Hematopoietic multipotent progenitor cell (in vitro differentiated cells): ENCODE results near the gene TSPAN18. TPM values are rescaled to one million over a fixed set of nuclear protein-coding genes. Genes with fewer than 3 reads are reported as not detected.

Experiments
- DNase-seq, 3 donors: peaks; one replicate each; pipeline ENCODE4 v3.0.0-alpha.2; 2011 to 2015; ENCODE audit warnings: low read depth in 2 of 3, low spot score in 2 of 3
- total RNA-seq: library from RNA; depleted of rRNA; stranded (reverse); fragments of >200 nt; gene quantifications from one replicate; pipeline ENCODE4 v1.2.3, GENCODE V29; 2012

TSPAN18 gene
- total RNA-seq, 1 donor, result 0.54 TPM

DNA sequence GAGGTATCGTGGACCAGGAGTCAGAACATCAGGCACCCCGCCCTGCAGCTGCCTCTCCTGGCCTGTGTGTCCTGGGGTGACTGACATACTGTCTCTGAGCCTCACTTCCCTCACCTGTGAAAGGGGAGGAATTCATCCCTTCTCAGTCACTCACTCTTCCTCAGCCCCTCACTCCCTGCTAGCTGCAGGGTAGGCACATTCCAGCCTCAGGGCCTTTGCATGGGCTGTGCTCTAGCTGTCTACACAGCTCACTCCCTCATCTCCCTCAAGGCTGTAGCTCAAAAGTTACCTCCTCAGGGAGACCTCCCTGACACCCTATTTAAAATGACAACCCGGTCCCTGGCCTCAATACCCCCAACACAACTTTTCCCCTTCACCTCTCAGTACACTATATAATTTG lies 221.4 kb downstream of the TSPAN18 start:
- DNase-seq, result no peak

- DNase-seq, result peak in 2 of 3 donors; percentile 51 to 65
Observed at GRCh38 chr11:44949160-44950030, 222.6 kb downstream of the TSPAN18 start.

DNA sequence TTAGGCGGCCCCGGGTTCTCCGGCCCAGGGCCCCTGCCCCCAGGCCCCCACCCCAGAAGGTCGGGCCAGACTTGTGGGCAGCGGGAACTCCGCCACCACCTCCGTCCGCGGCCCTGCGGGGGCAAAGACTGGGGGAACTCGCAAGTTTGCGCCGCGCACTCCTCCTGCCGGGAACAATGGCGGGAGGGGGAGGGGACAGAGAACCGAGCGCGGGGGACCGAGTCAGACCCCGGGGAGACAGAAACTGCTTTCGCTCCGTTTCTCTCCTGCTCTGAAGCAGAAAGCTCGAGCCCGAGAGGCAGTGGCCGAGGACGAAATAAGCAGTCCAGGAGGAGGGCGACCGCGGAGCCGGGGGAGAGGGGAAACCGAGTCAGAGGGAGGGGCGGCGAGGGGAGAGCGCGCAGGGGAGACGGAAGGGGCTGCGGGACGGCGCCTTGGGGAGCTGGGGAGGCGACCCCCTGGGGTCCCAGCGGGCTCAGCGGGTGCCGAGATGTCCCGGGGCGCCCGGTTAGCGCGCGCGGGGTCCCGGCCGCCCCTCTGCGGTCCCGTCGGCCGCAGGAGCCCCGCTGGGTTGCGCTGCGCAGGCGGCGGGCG lies 223.4 kb downstream of the TSPAN18 start:
- DNase-seq, result peak in 1 of 3 donors; percentile 35

- DNase-seq, result peak; percentile 24 to 57 (median 49)
Observed at GRCh38 chr11:44950625-44951476, 224.1 kb downstream of the TSPAN18 start, which contains the start of gene TP53I11. TP53I11 (minus strand) TSS chr11:44950883; CDS start chr11:44938335, 12,548 bp downstream.

- DNase-seq, result no peak
Observed at GRCh38 chr11:44952082-44952481, 225.3 kb downstream of the TSPAN18 start.

GRCh38 chr11:44952500-44953260 lies 225.9 kb downstream of the TSPAN18 start:
- DNase-seq, result no peak

- no peak for DNase-seq
Observed at GRCh38 chr11:44954051-44954906, 227.5 kb downstream of the TSPAN18 start.

GRCh38 chr11:44955015-44955738 lies 228.4 kb downstream of the TSPAN18 start:
- DNase-seq, result peak in 2 of 3 donors; percentile 86 to 90

DNA sequence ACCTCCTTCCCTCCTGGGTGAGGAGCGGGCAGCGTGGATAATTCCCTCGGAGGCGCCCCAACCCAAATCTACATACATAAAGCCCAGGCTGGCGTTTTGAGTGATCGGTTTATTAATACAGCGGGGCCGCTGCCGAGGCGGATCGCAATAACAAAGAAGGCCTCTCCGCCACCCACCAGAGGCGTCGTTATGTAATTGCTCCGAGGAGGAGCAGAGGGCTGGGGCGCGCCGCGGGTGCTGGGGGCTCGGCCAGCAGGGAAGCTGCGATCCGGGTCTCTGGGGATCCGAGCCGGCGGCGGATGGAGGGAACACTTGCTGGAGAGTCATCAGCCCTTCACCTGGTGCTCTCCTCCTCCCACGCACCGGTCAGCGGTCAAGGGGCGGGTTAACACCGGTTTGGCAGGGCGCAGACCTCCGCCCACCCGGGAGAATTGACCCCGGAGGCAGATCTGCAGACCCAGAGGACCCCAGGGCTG lies 230.3 kb downstream of the TSPAN18 start:
- DNase-seq, result no peak

DNA sequence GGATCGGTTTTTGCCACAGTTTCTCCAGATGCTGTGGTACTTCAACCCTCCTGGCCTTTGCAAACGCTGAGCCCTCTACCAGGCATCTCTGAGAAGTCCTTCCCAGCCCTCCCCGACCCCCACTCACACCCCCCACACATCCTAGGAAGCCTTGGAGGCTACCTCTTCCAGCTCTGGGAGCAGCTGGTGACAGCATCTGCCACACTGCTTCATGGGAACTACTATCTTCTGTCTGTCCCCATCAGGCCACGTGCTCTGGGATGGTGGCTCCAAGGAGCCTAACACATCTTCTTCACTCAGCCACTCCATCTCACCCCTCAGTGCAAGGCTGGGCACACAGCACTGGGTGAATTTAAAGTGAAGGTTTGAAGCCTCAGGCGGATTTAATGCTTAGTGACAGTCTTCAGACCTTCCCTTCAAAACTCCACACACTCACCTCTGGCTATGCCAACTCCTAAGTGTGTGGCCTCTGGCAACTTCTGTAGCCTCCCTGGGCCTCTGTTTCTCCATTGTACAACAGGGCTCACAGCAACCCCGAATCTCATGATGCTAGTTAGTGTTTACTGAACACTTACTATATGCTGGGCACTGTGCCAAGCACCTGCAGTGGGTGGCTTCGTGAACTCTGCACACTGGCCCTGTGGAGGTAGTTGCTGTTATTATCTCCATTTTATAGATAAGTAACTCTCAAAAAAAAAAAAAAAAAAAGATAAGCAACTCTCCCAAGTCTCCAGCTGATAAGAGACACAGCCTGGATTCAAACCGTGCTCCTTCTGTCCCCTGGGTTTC lies 231.2 kb downstream of the TSPAN18 start:
- no peak for DNase-seq

DNA sequence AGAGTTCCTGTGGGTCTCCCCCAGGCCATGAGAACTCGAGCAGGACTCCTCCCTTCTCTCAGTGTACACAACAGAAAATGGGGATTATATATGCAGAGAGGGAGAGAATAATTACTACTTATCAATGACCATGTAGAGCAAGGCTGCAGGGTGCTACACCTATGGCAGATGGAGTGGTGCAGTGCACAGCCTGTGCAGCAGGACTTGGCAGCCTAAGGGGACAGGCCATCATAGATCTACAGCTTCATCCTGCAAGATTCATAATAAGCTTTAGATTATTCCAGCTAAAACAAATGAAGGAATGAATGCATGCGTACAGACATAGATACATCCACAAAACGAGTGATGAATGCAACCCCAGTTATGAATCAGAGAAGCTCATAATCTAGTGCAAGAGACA lies 232.3 kb downstream of the TSPAN18 start:
- DNase-seq, result no peak

DNA sequence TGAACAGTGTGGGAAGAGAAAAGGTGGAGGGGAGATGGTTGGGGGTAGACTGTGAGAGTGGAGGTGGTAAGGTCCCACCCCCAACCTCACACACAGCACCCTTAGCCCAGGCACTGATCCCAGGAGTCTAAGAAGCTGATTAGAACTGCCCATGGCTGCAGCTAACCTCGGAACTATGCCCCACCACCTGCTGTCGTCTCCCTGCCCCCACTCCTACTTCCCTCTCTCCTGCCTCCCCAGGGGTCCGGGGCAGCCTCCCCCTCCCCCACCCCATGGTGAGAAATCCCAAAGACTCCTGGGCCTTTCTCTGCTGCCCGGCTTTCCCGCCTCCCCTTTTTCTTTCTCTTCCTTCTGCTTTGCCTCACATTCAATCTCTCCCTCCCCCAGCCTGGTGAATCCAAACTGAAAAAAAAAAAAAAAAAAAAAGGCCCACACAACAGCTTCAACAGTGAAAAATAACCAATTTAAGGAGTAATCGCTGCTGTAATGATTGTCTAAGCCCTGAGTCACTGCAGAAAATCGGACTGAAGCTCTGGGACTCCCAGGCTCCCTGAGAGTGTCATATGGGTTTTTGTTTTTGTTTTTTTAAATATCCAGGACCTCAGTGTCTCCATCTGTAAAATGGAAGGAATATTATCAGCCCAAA lies 233.6 kb downstream of the TSPAN18 start:
- no peak for DNase-seq

- no peak for DNase-seq
Observed at GRCh38 chr11:44962464-44962863, 235.7 kb downstream of the TSPAN18 start.

GRCh38 chr11:44963136-44963535 lies 236.4 kb downstream of the TSPAN18 start:
- no peak for DNase-seq

GRCh38 chr11:44963948-44964347 lies 237.2 kb downstream of the TSPAN18 start:
- DNase-seq, result no peak

- no peak for DNase-seq
Observed at GRCh38 chr11:44964526-44965209, 237.9 kb downstream of the TSPAN18 start.

DNA sequence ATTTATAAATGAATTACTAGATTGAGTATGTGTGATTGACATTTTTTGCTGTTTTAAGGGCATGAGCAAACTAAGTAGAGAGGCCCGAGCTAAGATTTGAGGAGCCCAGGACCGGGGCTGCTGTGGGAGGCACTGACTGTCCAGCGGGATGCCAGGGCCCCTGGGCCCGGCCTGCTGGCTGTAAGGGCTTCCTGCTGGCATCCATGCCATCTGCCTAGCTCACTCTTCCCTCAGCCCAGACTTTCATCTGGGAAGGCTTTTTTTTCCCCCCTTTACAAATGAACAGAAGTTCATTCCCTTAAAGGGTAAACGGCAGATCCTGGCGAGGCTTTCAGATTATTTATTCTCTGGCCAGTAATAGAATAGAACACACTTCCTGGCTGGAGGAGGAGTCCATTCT lies 239.9 kb downstream of the TSPAN18 start:
- no peak for DNase-seq
